Tibial artery (tissue), 4 donors: Measurements from ENCODE around the gene FAM117A.
"Not testable (repeated sequence)": the region's sequence is repeated elsewhere in the genome, so short reads cannot be mapped to it uniquely, and the experiment has no call there.

Source experiments
- DNase-seq, 2 donors: peaks; one replicate each; pipeline ENCODE4 v3.0.0-alpha.2; 2019
- H3K27ac ChIP-seq, 2 donors: fragments of 200-600 bp; sonication (generic) in 1 of 2; 1 replicate in 1 of 2; 2 replicates in 1 of 2; pipeline ENCODE4 v1.5.1; 2018 to 2019; ENCODE audit warnings: mild to moderate bottlenecking in 1 of 2
- H3K27me3 ChIP-seq, 2 donors: fragments of 200-600 bp; sonication (generic) in 1 of 2; one replicate each; pipeline versions ENCODE4 v1.5.1 to v1.6.0; 2016 to 2019
- H3K36me3 ChIP-seq, 3 donors: fragments of 200-600 bp; sonication (generic) in 2 of 3; one replicate each; pipeline ENCODE4 v1.5.1; 2016 to 2019; ENCODE audit warnings: mild to moderate bottlenecking in 2 of 3
- H3K4me1 ChIP-seq, 4 donors: fragments of 200-600 bp; sonication (generic) in 2 of 4; 1 replicate in 3 of 4; 2 replicates in 1 of 4; pipeline ENCODE4 v1.5.1; 2016 to 2019
- H3K4me3 ChIP-seq, 2 donors: fragments of 200-600 bp; sonication (generic) in 1 of 2; 1 replicate in 1 of 2; 2 replicates in 1 of 2; pipeline ENCODE4 v1.5.1; 2018 to 2019; ENCODE audit warnings: mild to moderate bottlenecking in 2 of 2
- H3K9me3 ChIP-seq, 3 donors: fragments of 200-600 bp; sonication (generic) in 1 of 3; one replicate each; pipeline ENCODE4 v1.5.1; 2016 to 2019
- intact Hi-C: fragments of 100-400 bp; cut with DNase I; formaldehyde crosslinking; loops from one replicate; pipeline ENCODE4 v1.15.0; 2023; ENCODE audit warnings: low total_unique reads
- TF ChIP-seq, protein P1 (sequence below), 2 experiments: fragments of 200-600 bp in 1 of 2; fragments of 450-650 bp in 1 of 2; IDR thresholded peaks; one replicate each; pipeline ENCODE4 v1.5.1; 2017 to 2019; ENCODE audit warnings: antibody characterized with exemption in 2 of 2, mild to moderate bottlenecking in 1 of 2, moderate library complexity in 1 of 2

Gene FAM117A

DNA sequence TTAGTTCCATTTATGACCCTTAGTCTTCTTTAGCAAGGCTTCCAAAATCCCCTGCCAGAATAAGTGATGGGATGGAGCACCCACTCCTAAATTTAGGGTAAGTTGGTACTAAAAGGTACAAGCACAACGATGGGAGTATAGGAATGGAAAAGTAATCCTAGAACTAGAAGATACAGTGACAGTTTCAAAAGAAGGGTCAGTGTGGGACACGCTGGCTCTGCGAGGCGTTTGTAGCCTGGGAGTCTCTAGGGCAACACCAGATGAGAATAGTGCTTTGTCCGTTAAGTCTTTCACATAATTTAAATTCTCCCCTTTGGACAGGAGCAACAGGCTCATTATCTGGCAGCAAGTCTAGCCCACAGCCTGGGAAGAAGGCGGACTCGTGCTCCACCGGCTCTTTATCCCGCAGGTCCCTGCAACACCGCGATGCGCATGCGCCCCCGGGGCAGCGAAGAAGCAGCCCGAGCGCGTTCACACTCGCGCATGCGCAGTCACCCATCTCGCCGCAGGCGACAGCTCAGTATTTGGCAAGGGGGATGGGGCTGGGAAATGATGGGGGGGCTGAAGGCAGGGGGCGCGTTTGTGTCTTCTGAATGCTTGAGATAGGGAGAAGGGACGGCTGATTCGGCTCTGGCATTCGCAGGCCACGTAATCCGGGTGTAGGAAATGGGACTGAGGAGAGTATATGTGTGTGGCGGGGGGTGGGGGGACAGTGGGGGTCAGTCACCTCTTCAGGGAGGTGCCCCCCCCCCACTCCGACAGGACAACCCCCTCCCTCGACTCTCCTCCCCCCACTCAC lies 86.6 kb downstream of the FAM117A start:
- intact Hi-C loops = loop anchor here (10.0 kb wide), 1 partner anchor 63 kb away; no protein-coding TSS in a partner anchor
- H3K9me3 ChIP-seq = no peaks in the 10 kb centered on the region
- H3K4me1 ChIP-seq = peaks cover 0 to 46% (median 24%) of the 10 kb centered on the region in 4 donors
- TF ChIP-seq, protein P1, sequence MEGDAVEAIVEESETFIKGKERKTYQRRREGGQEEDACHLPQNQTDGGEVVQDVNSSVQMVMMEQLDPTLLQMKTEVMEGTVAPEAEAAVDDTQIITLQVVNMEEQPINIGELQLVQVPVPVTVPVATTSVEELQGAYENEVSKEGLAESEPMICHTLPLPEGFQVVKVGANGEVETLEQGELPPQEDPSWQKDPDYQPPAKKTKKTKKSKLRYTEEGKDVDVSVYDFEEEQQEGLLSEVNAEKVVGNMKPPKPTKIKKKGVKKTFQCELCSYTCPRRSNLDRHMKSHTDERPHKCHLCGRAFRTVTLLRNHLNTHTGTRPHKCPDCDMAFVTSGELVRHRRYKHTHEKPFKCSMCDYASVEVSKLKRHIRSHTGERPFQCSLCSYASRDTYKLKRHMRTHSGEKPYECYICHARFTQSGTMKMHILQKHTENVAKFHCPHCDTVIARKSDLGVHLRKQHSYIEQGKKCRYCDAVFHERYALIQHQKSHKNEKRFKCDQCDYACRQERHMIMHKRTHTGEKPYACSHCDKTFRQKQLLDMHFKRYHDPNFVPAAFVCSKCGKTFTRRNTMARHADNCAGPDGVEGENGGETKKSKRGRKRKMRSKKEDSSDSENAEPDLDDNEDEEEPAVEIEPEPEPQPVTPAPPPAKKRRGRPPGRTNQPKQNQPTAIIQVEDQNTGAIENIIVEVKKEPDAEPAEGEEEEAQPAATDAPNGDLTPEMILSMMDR (IDR thresholded peaks at IDR 0.05) = no peak
- H3K36me3 ChIP-seq = peaks cover 0 to 5% (median 0%) of the 10 kb centered on the region in 3 donors
- peak overlapping the region; percentile 95 to 99 for H3K27ac ChIP-seq
- H3K4me3 ChIP-seq = peak overlapping the region; percentile 73 to 80
- H3K27me3 ChIP-seq = no peaks in the 10 kb centered on the region
- peak; percentile 96 to 98 for DNase-seq

DNA sequence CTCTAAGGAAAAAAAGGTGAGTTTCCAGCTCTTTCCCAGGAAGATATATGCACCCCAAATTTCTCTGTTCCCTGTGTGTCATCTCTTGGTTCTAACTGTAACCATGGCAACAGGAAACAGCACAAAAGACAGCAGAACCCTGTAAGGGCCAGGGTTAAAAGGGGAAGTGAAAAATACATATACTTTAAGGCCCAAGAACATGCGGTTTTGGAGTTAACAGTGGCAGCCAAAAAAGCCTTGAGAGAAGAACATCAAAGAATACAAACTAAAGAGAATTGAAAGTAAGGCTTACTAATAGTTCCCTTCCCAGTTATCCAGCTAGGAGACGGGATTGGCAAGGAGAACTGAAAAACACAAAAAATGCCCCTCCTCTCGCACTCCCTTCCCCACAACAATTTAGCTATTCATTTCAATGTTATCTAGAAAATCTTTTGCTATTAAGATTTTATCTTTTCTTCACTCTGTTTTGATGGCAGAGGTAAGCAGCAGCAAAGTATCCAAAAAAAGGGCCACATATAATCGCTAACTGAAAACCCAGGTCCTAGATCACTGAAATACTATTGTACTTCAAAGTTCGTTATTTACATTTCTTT lies 87.6 kb downstream of the FAM117A start:
- Histone ChIP-seq H3K9me3 (no peaks in the 10 kb centered on the region), H3K27me3 (no peaks in the 10 kb centered on the region), H3K27ac (peak overlapping the region; percentile 95 to 99), H3K4me3 (peak overlapping the region; percentile 73 to 80), H3K4me1 (peaks cover 0 to 55% (median 30%) of the 10 kb centered on the region in 4 donors), H3K36me3 (peaks cover 0 to 5% (median 0%) of the 10 kb centered on the region in 3 donors)
- TF ChIP-seq, protein P1 (IDR thresholded peaks at IDR 0.05) = no peak
- intact Hi-C loops = loop anchor here (10.0 kb wide), 1 partner anchor 62 kb away; no protein-coding TSS in a partner anchor
- no peak for DNase-seq

DNA sequence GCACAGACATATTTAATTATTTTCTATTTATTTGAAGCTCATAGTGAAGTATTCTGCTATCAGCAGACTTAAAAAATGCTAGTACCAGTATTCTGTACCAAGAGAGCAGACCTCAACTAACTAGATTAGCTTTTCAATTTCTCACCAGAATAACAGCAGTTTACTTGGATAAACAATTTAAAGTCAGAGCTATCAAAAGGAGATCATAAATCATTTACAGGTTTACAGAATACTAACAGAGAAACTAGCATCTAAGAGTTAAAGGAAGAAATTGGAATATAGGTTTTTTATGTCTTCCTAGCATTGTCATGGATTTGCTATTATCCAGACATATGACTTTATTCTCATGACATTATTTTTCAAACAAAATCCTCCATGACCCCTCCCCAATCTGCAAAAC lies 89.4 kb downstream of the FAM117A start:
- Histone ChIP-seq H3K9me3 (no peaks in the 10 kb centered on the region), H3K4me1 (peaks cover 0 to 74% (median 42%) of the 10 kb centered on the region in 4 donors), H3K27ac (peak overlapping the region; percentile 95 to 99), H3K36me3 (peaks cover 0 to 5% (median 0%) of the 10 kb centered on the region in 3 donors), H3K27me3 (no peaks in the 10 kb centered on the region), H3K4me3 (peak overlapping the region in 1 of 2 donors; percentile 80)
- DNase-seq = no peak
- intact Hi-C loops = loop anchor here (10.0 kb wide), 1 partner anchor 60 kb away; no protein-coding TSS in a partner anchor
- TF ChIP-seq, protein P1 (IDR thresholded peaks at IDR 0.05) = no peak

DNA sequence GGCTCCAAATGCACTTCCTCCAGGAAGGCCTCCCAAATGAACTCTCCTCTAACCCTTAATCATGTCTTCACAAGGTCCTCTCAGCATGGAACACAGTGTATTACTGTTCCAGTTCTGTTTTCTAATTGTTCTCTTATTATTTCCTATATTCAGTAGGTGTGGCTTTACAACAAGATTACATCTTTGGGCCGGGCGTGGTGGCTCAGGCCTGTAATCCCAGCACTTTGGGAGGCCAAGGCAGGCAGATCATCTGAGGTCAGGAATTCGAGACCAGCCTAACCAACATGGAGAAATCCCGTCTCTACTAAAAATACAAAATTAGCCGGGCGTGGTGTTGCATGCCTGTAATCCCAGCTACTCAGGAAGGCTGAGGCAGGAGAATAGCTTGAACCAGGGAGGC lies 90.3 kb downstream of the FAM117A start:
- not testable (repeated sequence) for H3K27me3 ChIP-seq, H3K9me3 ChIP-seq, H3K36me3 ChIP-seq, DNase-seq, H3K4me3 ChIP-seq
- intact Hi-C loops = loop anchor here (10.0 kb wide), 1 partner anchor 59 kb away; no protein-coding TSS in a partner anchor
- H3K4me1 ChIP-seq = peaks cover 0 to 77% (median 42%) of the 10 kb centered on the region in 4 donors
- peak overlapping the region; percentile 95 to 99 for H3K27ac ChIP-seq

DNA sequence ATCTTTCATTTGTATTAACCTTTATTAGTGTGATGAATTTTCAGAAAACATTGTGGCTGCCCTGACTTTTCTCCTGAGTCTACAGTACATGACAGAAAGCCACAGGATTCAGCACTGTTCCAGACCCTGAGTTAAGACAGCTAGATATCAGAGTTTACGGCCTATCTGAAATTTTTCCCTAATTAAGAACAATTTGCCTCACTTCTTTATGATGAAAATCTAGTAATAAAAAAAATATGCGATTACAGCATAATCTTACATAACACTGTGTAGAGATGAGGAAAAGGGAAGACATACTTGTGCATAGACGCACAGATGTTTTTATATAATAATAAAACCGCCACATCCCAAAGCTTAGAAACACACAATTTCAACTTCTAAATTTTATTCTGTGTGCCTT lies 93.3 kb downstream of the FAM117A start:
- peaks cover 0 to 84% (median 38%) of the 10 kb centered on the region in 4 donors for H3K4me1 ChIP-seq
- no peaks in the 10 kb centered on the region for H3K27me3 ChIP-seq
- TF ChIP-seq, protein P1 (IDR thresholded peaks at IDR 0.05) = no peak
- H3K4me3 ChIP-seq = no peak overlapping the region
- peaks cover 0 to 5% (median 0%) of the 10 kb centered on the region in 3 donors for H3K36me3 ChIP-seq
- intact Hi-C loops = loop anchor here (10.0 kb wide), 1 partner anchor 56 kb away; no protein-coding TSS in a partner anchor
- peak overlapping the region; percentile 51 to 57 for H3K27ac ChIP-seq
- H3K9me3 ChIP-seq = no peaks in the 10 kb centered on the region
- DNase-seq = no peak
